ENCODE results near the gene CLMN. TPM values are rescaled to one million over a fixed set of nuclear protein-coding genes. Genes with fewer than 3 reads are reported as not detected.

Gene CLMN
- total RNA-seq, 1 donor from 2014 or later, result 7.7 TPM

GRCh38 chr14:95222870-95223398, 96.8 kb downstream of the CLMN start:
- H3K4me3 Mint-ChIP-seq, result no peak overlapping the region
- no peaks in the 10 kb centered on the region for H3K9me3 Mint-ChIP-seq
- no peaks in the 10 kb centered on the region for H3K36me3 Mint-ChIP-seq (ENCODE audit: low read depth)
- H3K27me3 Mint-ChIP-seq (ENCODE audit: low read depth), result no peaks in the 10 kb centered on the region
- peaks cover 10% of the 10 kb centered on the region for H3K4me1 Mint-ChIP-seq
- no peak for TF ChIP-seq CTCF (conservative IDR thresholded peaks at IDR 0.05)
- no peak for DNase-seq (ENCODE audit: low read depth, low spot score)
- H3K27ac Mint-ChIP-seq (ENCODE audit: unreplicated experiment), result no peak overlapping the region

GRCh38 chr14:95222151-95222631, 97.5 kb downstream of the CLMN start:
- no peak for DNase-seq (ENCODE audit: low read depth, low spot score)
- H3K4me3 Mint-ChIP-seq, result no peak overlapping the region
- no peaks in the 10 kb centered on the region for H3K27me3 Mint-ChIP-seq (ENCODE audit: low read depth)
- no peaks in the 10 kb centered on the region for H3K9me3 Mint-ChIP-seq
- no peak overlapping the region for H3K27ac Mint-ChIP-seq (ENCODE audit: unreplicated experiment)
- no peak for TF ChIP-seq CTCF (conservative IDR thresholded peaks at IDR 0.05)
- H3K36me3 Mint-ChIP-seq (ENCODE audit: low read depth), result no peaks in the 10 kb centered on the region
- peaks cover 10% of the 10 kb centered on the region for H3K4me1 Mint-ChIP-seq

GRCh38 chr14:95221531-95221930, 98.2 kb downstream of the CLMN start:
- no peaks in the 10 kb centered on the region for H3K9me3 Mint-ChIP-seq
- H3K27me3 Mint-ChIP-seq (ENCODE audit: low read depth), result no peaks in the 10 kb centered on the region
- no peak overlapping the region for H3K27ac Mint-ChIP-seq (ENCODE audit: unreplicated experiment)
- no peaks in the 10 kb centered on the region for H3K36me3 Mint-ChIP-seq (ENCODE audit: low read depth)
- TF ChIP-seq CTCF (conservative IDR thresholded peaks at IDR 0.05), result no peak
- no peak overlapping the region for H3K4me3 Mint-ChIP-seq
- DNase-seq (ENCODE audit: low read depth, low spot score), result no peak
- H3K4me1 Mint-ChIP-seq, result peaks cover 10% of the 10 kb centered on the region

GRCh38 chr14:95220663-95221231, 99.0 kb downstream of the CLMN start:
- Mint-ChIP-seq H3K27me3 (ENCODE audit: low read depth) (no peaks in the 10 kb centered on the region), H3K4me3 (no peak overlapping the region)
- no peak for DNase-seq (ENCODE audit: low read depth, low spot score)

GRCh38 chr14:95218472-95219193, 101.1 kb downstream of the CLMN start:
- no peak overlapping the region for H3K27ac Mint-ChIP-seq (ENCODE audit: unreplicated experiment)
- no peaks in the 10 kb centered on the region for H3K9me3 Mint-ChIP-seq
- no peak for TF ChIP-seq CTCF (conservative IDR thresholded peaks at IDR 0.05)
- H3K4me1 Mint-ChIP-seq, result peaks cover 13% of the 10 kb centered on the region
- no peaks in the 10 kb centered on the region for H3K27me3 Mint-ChIP-seq (ENCODE audit: low read depth)
- no peak for DNase-seq (ENCODE audit: low read depth, low spot score)
- no peak overlapping the region for H3K4me3 Mint-ChIP-seq
- H3K36me3 Mint-ChIP-seq (ENCODE audit: low read depth), result no peaks in the 10 kb centered on the region

More at GRCh38 chr14:95220663-95221231, 99.0 kb downstream of the CLMN start:
- no peak overlapping the region for H3K27ac Mint-ChIP-seq (ENCODE audit: unreplicated experiment)
- H3K36me3 Mint-ChIP-seq (ENCODE audit: low read depth), result no peaks in the 10 kb centered on the region
- H3K9me3 Mint-ChIP-seq, result no peaks in the 10 kb centered on the region
- no peak for TF ChIP-seq CTCF (conservative IDR thresholded peaks at IDR 0.05)
- peaks cover 10% of the 10 kb centered on the region for H3K4me1 Mint-ChIP-seq
